GM19240 (cell line): Measurements from ENCODE around the gene DNAJB13.

Experiments
- DNase-seq: peaks from one replicate; pipeline ENCODE4 v3.0.0; 2011; ENCODE audit warnings: low spot score; ENCODE audit not compliant: insufficient read length

The DNAJB13 gene

GRCh38 chr11:73949912-73950311 is 914 bp upstream of the DNAJB13 start:
- DNase-seq: no peak

- no peak for DNase-seq
Measured at GRCh38 chr11:73951797-73952196, 971 bp downstream of the DNAJB13 start.

GRCh38 chr11:73956876-73957653 is 6.2 kb downstream of the DNAJB13 start:
- no peak for DNase-seq

- DNase-seq: no peak
Measured at GRCh38 chr11:73957654-73958361, 7.0 kb downstream of the DNAJB13 start.

GRCh38 chr11:73958521-73959141 is 7.8 kb downstream of the DNAJB13 start:
- no peak for DNase-seq

- DNase-seq: no peak
Measured at GRCh38 chr11:73961321-73961720, 10.5 kb downstream of the DNAJB13 start.

- no peak for DNase-seq
Measured at GRCh38 chr11:73962101-73962705, 11.4 kb downstream of the DNAJB13 start.

GRCh38 chr11:73963861-73964260 is 13.0 kb downstream of the DNAJB13 start:
- no peak for DNase-seq

GRCh38 chr11:73965076-73965763 is 14.4 kb downstream of the DNAJB13 start:
- DNase-seq: no peak

GRCh38 chr11:73965764-73966121 is 14.9 kb downstream of the DNAJB13 start:
- DNase-seq: no peak

- DNase-seq: no peak
Measured at GRCh38 chr11:73968356-73968966, 17.6 kb downstream of the DNAJB13 start.

- no peak for DNase-seq
Measured at GRCh38 chr11:73969091-73969490, 18.3 kb downstream of the DNAJB13 start.

- DNase-seq: no peak
Measured at GRCh38 chr11:73969991-73970800, 19.4 kb downstream of the DNAJB13 start.

- DNase-seq: no peak
Measured at GRCh38 chr11:73971175-73971719, 20.4 kb downstream of the DNAJB13 start.

GRCh38 chr11:73972187-73972586 is 21.4 kb downstream of the DNAJB13 start:
- no peak for DNase-seq

GRCh38 chr11:73972620-73973449 is 22.0 kb downstream of the DNAJB13 start:
- no peak for DNase-seq

- no peak for DNase-seq
Measured at GRCh38 chr11:73974604-73975478, 24.0 kb downstream of the DNAJB13 start.

- DNase-seq: no peak
Measured at GRCh38 chr11:73975479-73975757, 24.6 kb downstream of the DNAJB13 start.
